Activated CD4-positive, alpha-beta T cell treated with anti-CD3 and anti-CD28 coated beads, Interleukin-2, amount 50 U/mL, for 48 hours (primary cell): ENCODE data around the gene COL5A1.

Source experiments
- DNase-seq, 2 experiments: peaks; one replicate each; pipeline ENCODE4 v3.0.0-alpha.2; 2020

Gene COL5A1

DNA sequence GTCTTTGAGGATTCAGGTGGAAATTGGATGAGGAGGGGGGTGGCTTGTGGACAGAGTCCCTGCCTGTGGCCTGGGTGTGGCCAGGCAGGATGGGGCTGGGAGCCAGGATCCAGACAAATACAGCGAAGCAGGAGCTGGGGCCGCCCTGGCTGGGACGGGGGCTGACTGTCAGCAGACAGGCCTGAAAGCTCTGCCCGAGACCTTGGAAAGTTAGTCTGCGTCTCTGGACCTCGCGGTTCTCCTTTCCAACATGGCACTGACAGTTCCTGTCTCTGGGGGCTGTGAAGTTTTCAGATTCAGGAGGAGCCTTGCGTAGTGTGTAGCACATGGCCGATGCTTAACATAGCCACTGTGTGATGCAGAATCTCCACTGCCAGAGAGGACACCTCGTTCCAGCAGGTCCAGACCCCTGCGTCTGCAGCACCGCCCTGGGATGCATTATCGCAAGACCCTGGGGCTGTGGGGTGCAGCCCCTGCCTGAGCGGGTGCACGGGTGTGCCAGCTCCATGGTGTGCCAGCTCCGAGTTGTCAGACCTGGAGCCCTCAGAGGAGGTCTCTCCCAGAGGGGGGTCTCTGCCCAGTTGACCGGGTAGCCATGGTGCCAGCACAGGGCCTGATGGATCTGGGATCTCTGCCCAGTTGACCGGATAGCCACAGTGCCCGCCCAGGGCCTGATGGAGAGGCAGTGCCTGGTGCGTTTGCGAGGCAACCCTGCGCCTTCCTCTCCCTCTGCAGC lies 89.3 kb downstream of the COL5A1 start:
- DNase-seq = no peak

DNA sequence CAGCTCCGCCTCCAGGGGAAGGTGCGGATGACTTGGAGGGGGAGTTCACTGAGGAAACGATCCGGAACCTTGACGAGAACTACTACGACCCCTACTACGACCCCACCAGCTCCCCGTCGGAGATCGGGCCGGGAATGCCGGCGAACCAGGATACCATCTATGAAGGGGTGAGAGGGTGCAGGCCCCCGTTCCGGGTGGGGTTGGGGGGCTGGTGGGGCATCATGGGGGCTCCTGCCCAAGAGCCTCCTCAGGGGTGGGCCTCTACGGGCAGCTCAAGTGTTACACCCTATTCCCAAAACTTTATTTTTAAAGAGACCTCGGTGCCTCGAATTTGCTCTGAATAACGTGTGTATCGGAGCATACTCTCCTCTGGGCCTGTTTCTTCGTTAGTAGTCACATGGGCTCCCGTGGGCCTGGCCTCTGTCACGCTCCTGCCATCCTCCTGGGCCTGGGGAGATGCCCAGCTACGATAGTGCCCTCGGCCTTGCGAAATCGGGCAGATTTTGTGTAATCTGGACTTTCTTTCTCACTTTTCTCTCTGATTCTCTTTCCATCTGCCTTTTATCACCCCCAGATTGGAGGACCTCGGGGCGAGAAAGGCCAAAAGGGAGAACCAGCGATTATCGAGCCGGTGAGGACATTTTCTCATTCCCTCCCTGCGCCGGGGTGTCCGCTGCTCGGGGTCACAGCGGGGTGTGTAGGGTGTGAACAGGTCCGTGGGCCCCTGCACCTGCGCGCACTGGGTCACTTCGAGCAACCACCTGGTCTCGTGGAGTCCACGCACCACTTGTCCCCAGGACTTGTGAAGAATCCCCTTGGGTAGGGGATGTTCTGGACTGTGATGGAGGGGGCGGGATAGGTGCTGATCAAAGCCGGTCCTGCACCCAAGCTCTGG lies 90.1 kb downstream of the COL5A1 start:
- no peak for DNase-seq

DNA sequence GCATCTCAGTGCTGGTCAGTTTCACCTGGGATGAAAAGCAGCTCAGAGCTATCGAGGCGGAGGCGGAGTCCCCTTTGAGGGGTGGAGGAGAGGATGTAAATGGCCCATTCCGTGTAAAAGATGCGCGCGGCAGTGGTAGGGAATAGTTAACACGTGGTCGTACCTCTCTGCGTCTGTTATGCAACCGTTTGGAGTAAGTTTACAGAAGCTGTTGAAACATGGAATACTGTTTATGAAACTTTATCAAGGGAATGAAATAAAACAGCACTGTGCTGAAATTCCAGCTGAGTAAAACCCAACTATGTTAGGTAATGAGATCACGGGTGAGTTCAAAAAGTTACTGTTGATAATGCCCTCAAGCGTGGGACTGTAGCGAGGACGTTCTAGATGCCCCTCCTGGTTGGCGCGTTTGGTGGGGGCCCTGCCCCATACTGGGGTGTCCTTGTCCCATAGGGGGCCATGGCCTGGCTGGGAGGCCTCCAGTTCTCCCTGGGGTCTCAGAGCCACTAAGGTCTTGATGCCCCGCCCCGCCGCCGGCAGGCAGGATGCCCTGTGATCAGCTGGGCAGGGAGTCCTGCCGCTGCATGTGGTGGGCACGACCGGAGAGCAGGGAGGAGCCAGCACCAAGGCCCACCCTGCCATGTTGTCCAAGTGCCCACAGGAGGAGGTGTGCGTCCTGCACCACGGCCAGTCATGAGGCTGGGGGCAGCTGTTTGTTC lies 90.9 kb downstream of the COL5A1 start:
- DNase-seq = no peak

DNA sequence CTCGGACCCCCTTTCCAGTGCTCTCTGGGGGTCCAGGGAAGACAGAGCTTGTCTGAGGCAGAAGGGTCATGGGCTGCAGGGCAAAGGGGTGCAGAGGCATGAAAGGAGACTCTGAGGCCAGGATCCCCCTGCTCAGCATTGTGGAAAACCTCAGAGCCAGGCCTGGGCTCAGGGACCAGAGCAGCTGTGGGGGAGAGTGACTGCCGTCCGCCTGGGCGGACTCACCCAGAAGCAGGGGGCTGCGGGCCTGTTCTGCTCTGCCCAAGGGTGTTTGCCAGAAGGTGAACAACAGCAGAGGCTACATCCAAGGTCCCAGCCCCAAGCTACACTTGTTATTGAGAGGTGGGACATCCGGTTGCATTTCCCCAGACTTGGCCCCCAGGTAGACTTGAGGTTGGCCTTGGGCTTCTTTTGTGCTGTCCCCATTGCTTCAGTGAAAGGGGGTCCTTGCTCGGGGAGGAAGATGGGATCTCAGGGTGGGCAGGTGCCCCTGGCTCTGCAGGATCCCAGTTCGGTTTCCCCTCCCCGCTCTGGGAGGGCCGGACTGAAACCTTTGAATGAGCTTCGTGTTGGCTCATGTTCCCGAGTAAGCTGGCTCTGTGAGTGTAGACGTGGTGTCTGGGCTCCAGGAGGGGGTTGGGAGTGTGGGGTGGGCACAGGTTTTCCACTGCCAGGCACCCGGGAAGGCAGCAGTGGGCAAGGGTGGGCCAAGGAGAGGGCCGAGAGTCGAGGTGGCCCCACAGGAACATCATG lies 92.1 kb downstream of the COL5A1 start:
- no peak for DNase-seq

DNA sequence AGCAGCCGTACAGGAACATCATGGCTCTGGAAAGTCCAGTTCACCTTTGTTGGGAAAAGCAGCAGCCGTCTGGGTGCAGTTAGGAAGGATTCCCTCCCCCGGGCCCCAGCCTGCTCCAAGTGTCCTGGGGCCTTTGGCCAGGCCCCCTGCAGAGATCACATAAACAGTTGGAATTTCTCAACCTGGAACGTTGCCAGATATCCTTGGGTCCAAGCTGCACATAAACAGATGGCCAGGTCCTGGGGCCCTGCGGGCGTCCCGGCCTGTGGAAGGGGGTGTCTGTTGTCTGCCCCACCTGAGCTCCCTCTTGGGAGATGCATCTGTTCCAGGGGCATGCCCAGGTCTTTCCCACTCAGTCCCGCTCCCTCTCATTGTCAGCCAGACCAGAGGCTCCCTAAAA lies 92.7 kb downstream of the COL5A1 start:
- DNase-seq = no peak

DNA sequence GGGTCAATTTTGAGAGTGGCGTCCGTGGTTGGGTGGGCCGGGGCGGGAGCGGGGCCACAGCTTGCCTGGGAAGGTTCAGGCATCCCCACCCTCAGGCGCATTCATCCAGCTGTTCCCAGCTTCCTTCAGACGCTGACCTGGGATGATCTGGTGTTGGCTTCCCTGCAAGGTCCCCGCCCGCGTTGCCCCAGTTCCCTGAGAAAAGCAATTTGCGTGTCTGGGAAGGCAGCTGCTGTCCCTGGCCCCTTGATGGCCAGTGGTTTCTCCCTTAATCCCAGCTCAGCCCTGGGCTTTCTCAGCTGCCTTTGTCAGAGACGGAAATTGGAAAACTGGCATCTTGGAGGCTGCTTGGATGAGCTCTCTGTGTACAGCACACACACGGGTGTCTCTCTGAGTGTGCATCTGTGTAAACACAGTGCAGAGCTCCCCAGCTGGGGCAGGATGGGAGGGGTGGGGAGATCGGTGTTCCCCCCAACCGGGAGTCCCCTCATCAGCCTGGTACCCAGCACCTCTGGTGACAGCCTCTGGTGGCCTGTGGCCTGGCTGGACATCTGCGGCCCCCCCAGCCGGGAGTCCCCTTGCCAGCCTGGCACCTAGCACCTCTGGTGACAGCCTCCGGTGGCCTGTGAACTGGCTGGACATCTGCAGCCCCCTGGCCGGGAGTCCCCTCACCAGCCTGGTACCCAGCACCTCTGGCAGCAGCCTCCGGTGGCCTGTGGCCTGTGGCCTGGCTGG lies 94.0 kb downstream of the COL5A1 start:
- no peak for DNase-seq

DNA sequence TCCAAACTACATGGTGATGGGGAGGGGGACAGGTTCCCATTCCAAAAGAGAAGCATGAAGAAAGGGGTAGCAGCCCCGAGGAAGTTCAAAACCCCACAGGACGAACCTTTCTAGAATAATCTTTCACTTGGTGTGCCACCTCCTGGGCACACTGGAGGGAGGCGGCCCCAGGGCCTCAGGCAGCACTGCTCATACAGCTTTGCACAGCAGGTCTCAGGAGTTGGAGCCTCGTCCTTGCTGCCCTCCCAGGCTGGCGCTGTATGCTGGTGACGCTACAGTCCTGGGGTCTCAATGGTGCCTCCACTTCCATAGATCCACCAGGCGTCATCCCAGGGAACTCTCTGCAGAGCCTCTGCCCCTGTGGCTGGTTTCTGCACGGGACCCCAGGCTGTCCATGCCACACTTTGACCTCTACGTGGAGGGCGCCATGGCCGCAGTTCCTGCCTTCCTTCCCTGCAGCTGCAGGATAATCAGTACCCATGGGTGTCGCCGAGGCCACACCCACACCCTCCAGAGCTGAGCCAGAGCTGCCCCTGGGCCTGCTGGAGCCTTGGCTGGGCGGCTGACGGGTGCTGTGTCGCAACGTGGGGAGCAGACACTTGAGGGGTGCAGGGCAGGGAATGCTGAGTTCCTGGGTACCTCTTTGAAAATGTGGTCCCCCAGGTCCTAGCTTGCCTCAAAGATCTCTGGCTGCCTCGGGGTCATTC lies 95.3 kb downstream of the COL5A1 start:
- no peak for DNase-seq

DNA sequence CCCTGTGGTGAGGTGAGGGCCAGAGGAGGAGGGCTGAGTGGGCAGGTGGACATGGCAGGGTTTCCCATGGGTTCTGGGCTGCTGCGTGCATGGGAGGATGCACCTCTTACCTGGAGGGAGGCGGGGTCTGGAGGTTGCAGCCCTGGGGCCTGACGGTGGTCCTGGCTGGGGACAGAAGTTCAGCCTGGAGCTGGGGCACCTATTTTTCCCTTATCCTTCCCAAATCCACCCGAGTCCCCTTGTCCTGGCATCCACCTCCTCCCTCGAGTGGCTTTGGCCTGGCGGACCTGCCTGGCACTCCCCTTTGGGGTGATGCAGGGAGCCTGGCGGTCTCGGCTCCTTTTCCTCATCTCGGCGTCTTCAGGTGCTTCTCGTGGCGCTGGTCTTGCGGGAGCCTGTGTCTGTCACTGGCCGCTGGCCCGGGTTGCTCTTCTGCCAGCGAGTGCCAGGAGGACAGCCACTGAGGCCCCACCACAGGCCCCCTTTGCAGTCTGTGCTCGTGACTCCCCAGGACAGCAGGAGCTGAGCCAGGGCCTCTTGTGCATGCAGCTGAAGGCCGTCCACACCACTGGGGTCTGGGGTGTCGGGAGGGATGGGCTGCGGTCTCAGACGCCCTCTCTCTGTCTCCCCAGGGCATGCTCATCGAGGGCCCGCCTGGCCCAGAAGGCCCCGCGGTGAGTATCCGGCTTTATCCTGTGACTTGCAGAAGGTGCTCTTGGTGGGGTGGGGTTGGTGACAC lies 96.4 kb downstream of the COL5A1 start:
- no peak for DNase-seq

DNA sequence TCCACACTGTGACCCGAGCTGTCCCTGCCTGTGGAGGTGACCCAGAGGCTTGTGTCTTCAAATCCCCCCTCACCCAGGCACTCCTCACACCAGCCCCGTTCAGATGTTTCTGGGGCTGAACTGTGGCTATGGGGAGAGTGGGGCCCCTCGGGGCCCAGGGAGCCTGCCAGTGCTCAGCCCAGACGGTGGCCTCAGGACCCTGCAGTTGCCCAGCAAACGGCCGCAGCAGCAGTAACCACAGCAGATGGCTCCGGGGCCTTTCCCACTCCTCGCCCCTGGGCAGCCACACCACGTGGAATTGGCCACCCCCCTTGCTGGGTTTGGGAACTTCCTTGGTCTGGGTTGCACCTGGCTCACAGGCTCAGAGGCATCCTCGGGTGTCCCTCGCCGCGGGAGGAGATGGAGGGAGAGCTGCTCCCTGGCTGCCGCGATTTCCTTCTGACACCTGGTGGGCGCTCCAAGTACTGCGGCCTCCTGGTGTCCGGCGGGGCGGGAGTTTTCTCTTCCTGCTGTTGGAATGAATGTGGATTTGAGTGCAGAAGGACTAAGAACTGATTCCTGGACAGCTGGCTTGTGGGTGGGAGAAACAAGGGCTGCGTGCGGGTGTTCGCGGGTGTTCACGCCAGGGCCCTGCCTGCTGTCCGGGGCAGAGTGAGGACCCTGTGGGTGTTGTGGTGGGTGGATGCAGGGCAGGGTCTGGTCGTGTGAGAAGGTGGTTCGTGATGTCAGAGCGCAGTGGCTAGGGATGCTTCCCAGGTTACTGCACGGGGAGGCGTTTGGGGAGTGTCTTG lies 97.5 kb downstream of the COL5A1 start:
- peak; percentile 47 to 52 for DNase-seq

DNA sequence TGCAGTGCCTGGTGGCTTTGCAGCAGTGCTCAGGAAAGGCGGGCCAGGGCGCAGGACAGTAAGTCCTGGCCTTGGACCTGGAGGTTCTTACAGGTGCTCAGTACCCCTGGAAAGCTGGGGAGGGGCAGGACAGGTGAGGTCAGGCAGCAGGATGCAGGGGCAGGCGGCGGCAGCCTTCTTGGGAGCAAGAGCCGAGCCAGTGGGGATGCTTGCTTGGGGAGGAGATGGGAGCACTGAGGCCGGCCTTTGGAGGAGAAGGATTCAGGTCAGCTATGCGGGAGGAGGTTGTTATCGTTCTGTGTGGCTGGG lies 98.0 kb downstream of the COL5A1 start:
- no peak for DNase-seq

DNA sequence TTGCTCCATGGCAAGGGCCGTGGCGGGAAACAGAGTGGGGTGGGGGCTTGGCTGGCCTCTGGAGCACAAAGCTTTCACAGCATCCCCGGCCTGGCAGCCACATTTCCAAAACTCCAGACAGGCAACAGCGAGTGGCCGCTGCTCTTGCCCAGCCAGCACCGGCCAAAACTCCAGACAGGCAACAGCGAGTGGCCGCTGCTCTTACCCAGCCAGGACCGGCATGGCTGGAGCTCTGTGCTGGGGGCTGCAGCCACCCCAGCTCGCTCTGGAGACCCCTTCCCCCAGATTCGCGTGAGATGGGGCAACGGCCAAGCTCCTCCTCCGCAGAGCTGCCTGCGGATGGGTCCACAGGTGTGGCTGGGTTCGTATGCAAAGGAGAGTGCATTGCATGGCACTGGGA lies 98.5 kb downstream of the COL5A1 start:
- DNase-seq = no peak

DNA sequence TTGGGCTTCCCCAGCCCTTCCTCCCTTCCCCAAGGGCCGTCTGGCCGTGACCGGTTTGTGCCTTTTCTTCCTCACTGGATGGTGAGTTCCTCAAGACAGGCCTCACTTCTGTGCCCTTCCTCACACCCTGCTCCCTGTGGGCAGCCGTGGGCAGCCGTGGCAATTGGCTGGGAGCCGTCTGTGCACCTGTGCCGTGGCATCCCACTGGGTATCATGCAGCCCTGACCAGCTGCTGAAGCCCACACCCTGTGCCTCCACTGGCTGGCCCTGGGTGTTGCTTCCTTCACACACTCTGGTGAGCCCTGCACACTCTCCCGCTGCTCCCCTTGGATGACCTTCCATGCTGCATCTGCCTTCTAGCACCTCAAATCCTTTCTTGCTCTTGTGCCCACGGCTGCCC lies 100.2 kb downstream of the COL5A1 start:
- DNase-seq = no peak

DNA sequence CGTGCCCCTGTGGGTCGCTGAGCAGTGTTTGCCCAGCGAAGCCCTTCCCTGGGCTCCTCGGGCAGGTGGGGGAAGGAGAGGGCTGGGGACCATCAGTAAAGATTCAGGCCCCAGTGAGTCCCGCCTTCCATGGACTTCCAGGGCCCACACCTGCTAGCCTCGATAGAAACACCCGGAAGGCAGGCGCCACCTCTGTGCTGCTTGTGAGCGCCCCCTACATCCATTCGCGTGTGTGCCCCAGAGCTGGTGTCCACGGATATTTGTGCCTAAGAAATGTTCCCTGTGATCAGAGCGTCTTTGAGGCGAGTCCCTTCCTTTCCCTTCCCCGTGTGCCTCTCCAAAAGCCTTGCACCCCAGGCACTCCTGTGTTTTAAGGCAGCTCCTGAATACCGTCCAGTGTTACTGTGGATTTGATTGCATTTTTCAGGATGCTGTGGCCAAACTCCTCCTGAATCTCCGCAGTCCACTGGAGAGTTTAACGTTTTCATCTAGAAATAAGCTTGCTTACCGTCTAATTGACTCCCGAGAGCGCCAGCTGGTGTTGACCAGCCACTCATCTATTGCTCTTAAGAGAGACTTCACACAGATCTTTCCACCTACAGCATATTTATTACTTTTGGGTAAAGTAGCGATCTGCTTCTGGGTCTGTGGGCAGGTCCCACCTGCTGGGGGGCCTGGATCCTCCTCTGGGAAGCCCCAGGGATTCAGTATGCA lies 101.4 kb downstream of the COL5A1 start:
- DNase-seq = no peak

DNA sequence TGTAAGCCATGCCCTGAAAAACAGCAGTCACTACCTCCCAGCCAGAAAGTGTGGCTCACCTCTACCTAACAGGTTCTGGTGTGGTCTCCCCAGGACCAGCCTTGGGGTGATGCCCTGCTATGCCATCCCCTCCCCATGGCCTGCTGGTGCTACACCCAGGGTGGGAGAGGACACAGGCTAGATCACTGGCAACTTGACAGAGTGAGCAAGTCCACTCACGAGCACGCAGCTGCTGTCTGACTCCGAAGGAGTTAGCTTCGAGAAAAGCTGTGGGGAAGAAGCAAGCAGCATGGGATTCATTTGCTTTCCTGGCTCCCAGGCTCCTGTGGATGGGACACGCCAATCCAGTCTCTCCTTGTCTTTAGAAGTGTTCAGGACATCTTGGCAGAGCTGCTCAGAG lies 102.2 kb downstream of the COL5A1 start:
- DNase-seq = no peak

DNA sequence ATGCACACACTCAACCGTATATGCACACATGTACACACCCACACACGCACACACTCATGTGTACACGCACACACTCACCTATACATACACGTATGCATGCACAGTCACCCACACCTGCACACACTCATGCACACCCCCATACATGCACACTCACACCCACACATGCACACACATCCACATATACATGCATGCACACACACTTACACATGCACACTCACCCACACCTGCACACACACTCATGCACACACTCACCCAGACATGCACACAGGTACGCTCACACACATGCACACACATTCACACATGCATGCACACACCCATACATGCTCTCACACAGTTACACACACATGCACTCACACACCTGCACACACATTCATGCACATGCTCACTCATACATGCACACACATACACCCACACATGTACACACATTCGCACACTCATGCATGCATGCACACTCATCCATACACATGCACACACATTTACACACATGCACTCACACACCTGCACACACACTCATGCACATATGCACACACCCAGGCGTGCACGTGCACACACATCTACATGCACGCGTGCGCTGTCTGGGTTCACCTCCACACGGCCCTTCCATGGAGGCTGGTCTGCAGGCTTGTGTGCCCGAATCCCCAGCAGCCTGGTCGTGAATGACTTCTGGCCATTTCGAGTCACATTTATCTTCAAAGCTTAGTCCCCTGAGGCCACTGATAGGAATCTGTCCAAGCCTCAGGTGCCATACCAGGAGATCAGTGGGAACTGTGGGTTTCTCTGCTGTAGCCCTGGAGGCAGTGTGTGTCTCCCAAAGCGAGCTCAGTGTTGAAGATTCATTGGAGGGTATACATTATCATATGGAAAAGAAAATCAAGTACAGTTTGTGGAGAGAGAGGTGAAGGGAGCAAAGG lies 103.0 kb downstream of the COL5A1 start:
- DNase-seq = no peak

DNA sequence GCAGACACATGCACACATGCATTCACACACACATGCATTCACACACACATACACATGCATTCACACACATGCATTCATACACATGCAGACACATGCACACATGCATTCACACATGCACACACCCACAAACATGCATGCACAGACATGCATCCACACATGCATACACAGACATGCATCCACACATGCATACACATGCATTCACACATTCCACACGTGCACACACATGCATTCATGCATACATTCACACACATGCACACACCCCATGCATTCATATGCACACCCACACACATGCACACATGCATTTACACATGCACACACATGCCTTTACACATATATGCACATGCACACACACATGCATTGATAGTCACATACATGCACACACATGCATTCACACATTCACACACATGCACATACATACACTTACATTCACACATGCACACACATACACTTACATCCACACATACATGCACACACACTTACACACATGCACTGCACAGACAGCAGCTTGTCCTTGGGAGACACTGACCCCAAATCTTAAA lies 106.4 kb downstream of the COL5A1 start:
- DNase-seq = no peak

DNA sequence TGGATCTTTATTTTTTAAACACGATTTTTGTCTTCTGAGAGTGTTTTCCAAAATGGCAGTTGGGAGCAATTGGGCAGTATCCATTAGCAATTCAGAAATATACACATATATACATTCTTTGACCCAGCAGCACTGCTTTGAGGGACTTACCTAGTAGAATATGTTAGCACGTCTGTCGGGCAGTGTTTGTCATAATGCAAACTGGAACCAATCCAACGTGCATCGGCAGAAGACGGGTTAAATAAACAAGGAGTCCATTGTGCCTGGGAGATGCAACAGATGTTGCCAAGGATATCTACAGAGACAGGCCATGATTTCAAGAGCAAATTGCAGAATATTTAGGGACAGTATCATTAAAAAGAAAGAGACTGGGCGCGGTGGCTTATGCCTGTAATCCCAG lies 107.0 kb downstream of the COL5A1 start:
- no peak for DNase-seq
